Measurements from ENCODE around the gene CXCL17.

CXCL17 gene

GRCh38 chr19:42423462-42424344 is 19.0 kb downstream of the CXCL17 start:
- peak; percentile 93 for DNase-seq

- peak; percentile 63 for DNase-seq
Observed at GRCh38 chr19:42422901-42423461, 19.8 kb downstream of the CXCL17 start.

- no peak for DNase-seq
Observed at GRCh38 chr19:42422092-42422900, 20.4 kb downstream of the CXCL17 start.

- DNase-seq, result no peak
Observed at GRCh38 chr19:42421591-42422031, 21.1 kb downstream of the CXCL17 start.

GRCh38 chr19:42421101-42421500 is 21.6 kb downstream of the CXCL17 start:
- DNase-seq, result no peak

GRCh38 chr19:42420055-42420544 is 22.6 kb downstream of the CXCL17 start:
- peak; percentile 73 for DNase-seq

GRCh38 chr19:42419309-42419708 is 23.4 kb downstream of the CXCL17 start:
- no peak for DNase-seq

- DNase-seq, result no peak
Observed at GRCh38 chr19:42412661-42413076, 30.1 kb downstream of the CXCL17 start.

- DNase-seq, result no peak
Observed at GRCh38 chr19:42412227-42412626, 30.5 kb downstream of the CXCL17 start.

- DNase-seq, result no peak
Observed at GRCh38 chr19:42411581-42412178, 31.1 kb downstream of the CXCL17 start.

- no peak for DNase-seq
Observed at GRCh38 chr19:42410371-42410770, 32.4 kb downstream of the CXCL17 start.

- DNase-seq, result no peak
Observed at GRCh38 chr19:42409477-42409876, 33.3 kb downstream of the CXCL17 start.

GRCh38 chr19:42407816-42408175 is 35.0 kb downstream of the CXCL17 start:
- no peak for DNase-seq

GRCh38 chr19:42407085-42407815 is 35.5 kb downstream of the CXCL17 start:
- DNase-seq, result no peak

- no peak for DNase-seq
Observed at GRCh38 chr19:42406111-42406510, 36.6 kb downstream of the CXCL17 start.

GRCh38 chr19:42403586-42403985 is 39.2 kb downstream of the CXCL17 start:
- DNase-seq, result no peak

GRCh38 chr19:42402376-42403116 is 40.2 kb downstream of the CXCL17 start:
- DNase-seq, result no peak

- DNase-seq, result peak; percentile 58
Observed at GRCh38 chr19:42401365-42402303, 41.1 kb downstream of the CXCL17 start.

GRCh38 chr19:42400404-42400803 is 42.3 kb downstream of the CXCL17 start:
- DNase-seq, result no peak

Data from central memory CD4-positive, alpha-beta T cell (primary cell).